TTC549 (cell line): ENCODE measurements around the gene STOML2.

ENCODE experiments used
- FAIRE-seq: peaks from 2 replicates; lab custom pipeline; 2012; peaks lifted over from hg19 to GRCh38; lab: Jason Lieb, UNC

The STOML2 gene

GRCh38 chr9:35072461-35073278, 30.3 kb downstream of the STOML2 start, which contains the start of gene VCP:
VCP (minus strand) TSS chr9:35072625; CDS start chr9:35072353, 272 bp downstream.
- FAIRE-seq: peak; percentile 99

DNA sequence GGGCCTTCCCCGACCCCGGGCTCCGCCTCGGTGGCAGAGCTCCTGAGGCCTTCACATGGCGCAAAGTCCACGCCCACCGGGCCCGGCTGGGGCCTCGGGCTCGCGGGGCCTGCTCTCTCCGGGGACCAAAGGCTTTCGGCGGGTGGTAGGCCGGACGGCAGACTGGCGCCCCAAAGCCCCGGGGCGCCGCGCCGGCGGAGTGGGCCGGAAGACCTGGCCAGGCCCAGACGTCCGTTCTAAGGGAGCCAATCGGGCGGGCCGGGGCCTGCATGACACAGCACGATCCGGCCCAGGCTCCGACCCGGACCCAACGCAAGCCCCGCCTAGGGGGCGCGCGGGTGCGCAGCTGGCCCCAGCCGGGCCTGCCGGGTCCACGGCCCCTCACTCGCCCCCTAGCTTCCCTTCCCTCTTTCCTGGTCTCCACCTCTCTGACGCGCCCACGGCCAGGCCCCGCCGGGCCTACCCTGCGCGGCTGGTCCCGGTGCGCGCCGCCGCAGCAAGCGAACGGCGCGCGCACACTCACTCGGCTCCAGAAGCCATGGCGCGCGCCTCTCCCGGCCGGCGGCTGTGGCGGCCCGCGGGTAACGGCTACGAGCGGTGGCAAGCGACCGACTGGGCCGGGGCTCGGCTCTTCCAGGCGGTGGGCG, 31.0 kb downstream of the STOML2 start:
- no peak for FAIRE-seq

GRCh38 chr9:35070823-35071813, 31.8 kb downstream of the STOML2 start:
- no peak for FAIRE-seq

- FAIRE-seq: no peak
Observed at GRCh38 chr9:35069020-35069419, 33.9 kb downstream of the STOML2 start.

- no peak for FAIRE-seq
Observed at GRCh38 chr9:35067056-35067455, 35.9 kb downstream of the STOML2 start.

DNA sequence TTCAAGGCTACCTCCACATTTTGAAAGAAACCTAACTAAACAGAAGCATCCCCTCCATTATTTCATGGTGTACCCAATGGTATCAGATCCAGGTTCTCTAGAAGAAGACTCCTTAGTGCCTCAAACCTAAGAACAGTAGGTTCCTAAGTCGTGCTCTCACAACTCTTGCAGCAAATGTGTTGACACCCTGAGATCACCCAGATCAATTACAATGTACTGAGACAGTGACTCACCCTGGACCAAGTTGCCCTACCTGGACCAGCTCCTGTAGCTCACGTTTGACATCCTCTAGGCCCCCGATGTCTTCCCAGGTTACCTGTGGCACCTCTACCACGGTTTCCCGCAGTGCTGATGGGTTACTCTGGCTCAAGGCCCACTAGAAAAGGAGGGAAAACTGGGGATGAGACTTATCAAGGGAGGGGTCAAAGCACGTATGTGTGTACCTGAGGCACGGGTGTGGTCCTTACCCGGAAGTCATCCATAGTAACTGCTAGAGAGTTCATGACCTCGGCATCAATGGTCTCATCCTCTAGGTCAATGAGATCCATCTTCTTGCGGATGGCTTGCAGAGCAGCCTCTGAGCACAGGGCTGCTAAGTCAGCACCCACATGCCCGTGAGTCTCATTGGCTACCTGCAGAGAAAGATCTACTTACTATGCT, 42.3 kb downstream of the STOML2 start:
- no peak for FAIRE-seq

- FAIRE-seq: no peak
Observed at GRCh38 chr9:35059438-35059837, 43.5 kb downstream of the STOML2 start.

GRCh38 chr9:35057271-35057620, 45.7 kb downstream of the STOML2 start:
- no peak for FAIRE-seq

- FAIRE-seq: no peak
Observed at GRCh38 chr9:35056571-35057270, 46.2 kb downstream of the STOML2 start.

GRCh38 chr9:35054871-35055644, 47.9 kb downstream of the STOML2 start:
- FAIRE-seq: no peak

DNA sequence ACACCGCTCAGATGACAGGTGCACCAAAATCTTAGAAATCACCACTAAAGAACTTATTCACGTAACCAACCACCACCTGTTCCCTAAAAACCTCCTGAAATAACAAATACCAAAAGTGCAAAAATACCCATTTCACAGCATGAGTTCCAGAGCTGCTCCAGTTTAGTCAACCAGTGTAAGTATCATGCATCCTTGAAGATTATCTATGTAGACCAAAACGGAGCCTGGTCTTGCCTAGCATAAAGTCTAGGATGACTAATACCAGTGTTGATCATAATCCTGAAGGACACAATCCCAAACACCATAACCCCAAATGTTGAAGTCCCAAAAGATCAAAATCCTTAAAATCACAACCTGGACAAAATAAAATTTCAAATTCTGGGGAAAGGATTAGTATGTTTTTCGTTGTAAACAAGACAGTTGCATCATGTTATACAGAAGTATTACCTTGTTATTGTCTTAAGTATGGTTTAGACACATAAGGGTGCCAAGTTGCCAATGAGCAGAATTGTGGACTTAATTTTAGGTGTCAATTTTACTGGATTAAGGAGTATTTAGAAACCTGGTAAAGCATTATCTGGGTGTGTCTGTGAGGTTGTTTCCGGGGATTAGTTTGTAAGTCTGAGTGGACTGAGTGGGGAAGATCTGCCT, 48.6 kb downstream of the STOML2 start:
- no peak for FAIRE-seq

GRCh38 chr9:35051069-35051967, 51.6 kb downstream of the STOML2 start:
- FAIRE-seq: peak; percentile 15
